Measurements from ENCODE around the gene TSPOAP1.

Gene TSPOAP1

GRCh38 chr17:58284613-58285421, 43.8 kb downstream of the TSPOAP1 start:
- Histone ChIP-seq H3K9ac (ENCODE audit: low read length) (no peak overlapping the region), H3K36me3 (ENCODE audit: low read length) (no peaks in the 10 kb centered on the region), H3K79me2 (ENCODE audit: insufficient read depth, low read length) (no peaks in the 10 kb centered on the region), H3K27ac (ENCODE audit: low read depth, low read length) (no peak overlapping the region), H3K27me3 (ENCODE audit: low read length) (no peaks in the 10 kb centered on the region), H3K4me2 (ENCODE audit: low read depth, low read length, poor library complexity, severe bottlenecking) (no peak overlapping the region), H3K4me3 (ENCODE audit: insufficient read depth, low read length, poor library complexity, severe bottlenecking) (no peak overlapping the region), H3F3A (ENCODE audit: insufficient read depth) (no peaks in the 10 kb centered on the region), H3K9me2 (replicated peaks; ENCODE audit: insufficient read depth, low read length) (no peaks in the 10 kb centered on the region), H2AFZ (ENCODE audit: low read depth, low read length, severe bottlenecking) (no peak overlapping the region), H4K20me1 (ENCODE audit: low read depth, low read length) (no peaks in the 10 kb centered on the region), H3K9me3 (ENCODE audit: insufficient read depth, low read length) (no peaks in the 10 kb centered on the region)
- TF ChIP-seq EZH2phosphoT487 (conservative IDR thresholded peaks at IDR 0.05; ENCODE audit: low read length) (no peak), CTCF (IDR thresholded peaks at IDR 0.05; ENCODE audit: insufficient read depth, low read length, poor library complexity, severe bottlenecking) (no peak)

DNA sequence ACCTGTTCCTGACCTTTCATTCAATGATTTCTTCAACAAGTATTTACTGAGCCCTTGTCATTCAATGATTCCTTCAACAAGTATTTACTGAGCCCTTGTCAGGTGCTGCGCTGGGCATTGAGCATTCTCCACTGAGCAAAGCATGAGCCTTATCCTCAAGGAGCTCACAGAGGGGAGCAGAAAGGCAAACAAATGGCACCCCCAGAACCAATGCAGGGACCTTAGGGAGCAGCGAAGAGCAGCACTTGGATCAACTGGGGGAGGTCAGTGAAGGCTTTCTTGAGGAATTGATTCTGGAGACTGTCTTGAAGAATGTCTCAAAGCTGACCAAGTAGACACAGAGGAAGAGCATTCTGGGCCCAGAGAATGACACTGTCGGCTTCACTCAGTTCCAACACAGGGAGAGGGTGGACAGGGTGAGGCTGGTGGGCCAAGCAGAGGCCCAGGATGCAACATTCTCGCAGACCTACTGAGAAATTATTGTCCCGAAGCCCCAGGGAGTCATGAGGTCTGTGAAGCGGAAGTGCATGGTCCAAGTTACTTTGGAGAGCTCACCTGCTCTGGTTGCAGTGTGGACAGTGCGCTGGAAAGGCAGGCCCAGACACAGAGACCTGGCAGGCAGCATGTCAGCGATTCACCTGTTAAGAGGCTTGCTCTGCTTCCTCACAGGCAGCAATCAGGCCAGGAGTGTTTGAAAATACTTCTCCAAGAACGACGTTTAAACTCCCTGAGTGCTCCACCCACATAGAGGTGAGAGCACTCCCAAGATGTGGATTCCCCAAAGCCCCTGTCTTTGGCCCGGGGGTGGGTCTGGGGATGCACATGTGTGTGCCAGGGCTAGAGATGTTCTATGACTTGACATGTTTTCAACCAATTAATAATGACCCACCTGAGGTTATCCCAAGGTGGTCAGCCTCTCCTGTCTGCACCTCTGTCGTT, 44.7 kb downstream of the TSPOAP1 start:
- H3K4me2 ChIP-seq (ENCODE audit: low read depth, low read length, poor library complexity, severe bottlenecking), result no peak overlapping the region

DNA sequence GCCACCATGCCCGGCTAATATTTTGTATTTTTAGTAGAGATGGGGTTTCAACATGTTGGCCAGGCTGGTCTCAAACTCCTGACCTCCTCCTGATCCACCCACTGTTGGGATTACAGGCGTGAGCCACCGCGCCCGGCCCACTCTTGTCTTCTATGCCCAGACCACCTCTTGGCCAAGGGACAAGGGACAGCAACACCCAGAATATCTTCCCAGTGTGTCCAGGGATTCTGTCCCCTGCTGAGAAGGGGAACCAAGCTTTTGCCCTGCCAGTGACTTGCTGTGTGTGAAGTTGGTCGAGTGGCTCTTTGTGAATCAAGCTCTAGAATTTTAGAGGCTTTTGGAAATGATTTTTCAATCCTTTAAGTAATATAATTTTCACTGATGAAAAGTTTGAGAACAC, 46.2 kb downstream of the TSPOAP1 start:
- Histone ChIP-seq H3K9me2 (replicated peaks; ENCODE audit: insufficient read depth, low read length) (no peaks in the 10 kb centered on the region), H2AFZ (ENCODE audit: low read depth, low read length, severe bottlenecking) (no peak overlapping the region), H3K79me2 (ENCODE audit: insufficient read depth, low read length) (no peaks in the 10 kb centered on the region), H3K36me3 (ENCODE audit: low read length) (no peaks in the 10 kb centered on the region), H3K9me3 (ENCODE audit: insufficient read depth, low read length) (no peaks in the 10 kb centered on the region), H3K4me3 (ENCODE audit: insufficient read depth, low read length, poor library complexity, severe bottlenecking) (no peak overlapping the region), H4K20me1 (ENCODE audit: low read depth, low read length) (no peaks in the 10 kb centered on the region), H3K4me2 (ENCODE audit: low read depth, low read length, poor library complexity, severe bottlenecking) (no peak overlapping the region), H3K27ac (ENCODE audit: low read depth, low read length) (no peak overlapping the region), H3K9ac (ENCODE audit: low read length) (no peak overlapping the region), H3K27me3 (ENCODE audit: low read length) (no peaks in the 10 kb centered on the region), H3F3A (ENCODE audit: insufficient read depth) (no peaks in the 10 kb centered on the region)
- TF ChIP-seq EZH2phosphoT487 (conservative IDR thresholded peaks at IDR 0.05; ENCODE audit: low read length), result no peak
- TF ChIP-seq CTCF (IDR thresholded peaks at IDR 0.05; ENCODE audit: insufficient read depth, low read length, poor library complexity, severe bottlenecking), result no peak

More for the DNA sequence above, 44.7 kb downstream of the TSPOAP1 start:
- H3K9me3 ChIP-seq (ENCODE audit: insufficient read depth, low read length), result no peaks in the 10 kb centered on the region
- H3K27ac ChIP-seq (ENCODE audit: low read depth, low read length), result no peak overlapping the region
- H3K4me3 ChIP-seq (ENCODE audit: insufficient read depth, low read length, poor library complexity, severe bottlenecking), result no peak overlapping the region
- no peak overlapping the region for H3K9ac ChIP-seq (ENCODE audit: low read length)
- no peaks in the 10 kb centered on the region for H3K79me2 ChIP-seq (ENCODE audit: insufficient read depth, low read length)
- no peaks in the 10 kb centered on the region for H3K36me3 ChIP-seq (ENCODE audit: low read length)
- H2AFZ ChIP-seq (ENCODE audit: low read depth, low read length, severe bottlenecking), result no peak overlapping the region
- TF ChIP-seq EZH2phosphoT487 (conservative IDR thresholded peaks at IDR 0.05; ENCODE audit: low read length), result no peak
- no peak for TF ChIP-seq CTCF (IDR thresholded peaks at IDR 0.05; ENCODE audit: insufficient read depth, low read length, poor library complexity, severe bottlenecking)
- H4K20me1 ChIP-seq (ENCODE audit: low read depth, low read length), result no peaks in the 10 kb centered on the region
- H3K9me2 ChIP-seq (replicated peaks; ENCODE audit: insufficient read depth, low read length), result no peaks in the 10 kb centered on the region
- no peaks in the 10 kb centered on the region for H3F3A ChIP-seq (ENCODE audit: insufficient read depth)
- H3K27me3 ChIP-seq (ENCODE audit: low read length), result no peaks in the 10 kb centered on the region
